Stimulated activated CD4-positive, alpha-beta T cell treated with anti-CD3 and anti-CD28 coated beads, TNF-alpha, amount 100 ng/mL, for 4 hours (primary cell): ENCODE measurements around the gene ARHGEF38.
"Not testable (repeated sequence)": the region's sequence is repeated elsewhere in the genome, so short reads cannot be mapped to it uniquely, and the experiment has no call there.

Source experiments
- DNase-seq, 3 experiments: peaks; one replicate each; pipeline ENCODE4 v3.0.0-alpha.2; 2020; ENCODE audit warnings: low read depth in 3 of 3

Gene ARHGEF38

DNA sequence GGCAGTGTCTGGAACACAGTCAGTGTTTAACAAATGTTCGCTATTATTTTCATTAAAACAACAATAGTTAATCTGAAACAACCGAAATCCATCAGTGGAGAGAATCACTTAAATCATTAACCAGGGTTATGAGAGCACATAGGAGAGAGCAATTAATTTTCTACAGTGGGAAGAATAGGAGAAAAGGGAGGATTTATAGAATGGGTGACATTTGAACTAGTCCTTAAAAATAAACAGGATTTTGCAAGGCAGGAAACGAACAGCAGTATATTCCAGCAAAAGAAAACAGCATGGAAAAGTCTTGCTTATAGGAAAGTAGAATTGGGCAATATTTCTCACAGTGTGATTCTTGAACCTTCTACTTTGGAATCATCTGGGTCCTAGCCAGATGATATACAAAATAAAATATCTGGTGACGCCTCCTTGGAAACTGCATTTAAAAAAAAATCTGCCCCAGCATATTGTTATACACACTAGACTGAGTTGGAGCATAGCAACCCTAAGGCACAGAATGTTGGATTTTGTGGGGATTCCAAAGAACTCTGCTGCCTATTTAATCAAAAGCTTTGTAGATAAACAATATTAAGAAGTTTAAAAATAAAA, 100.0 kb downstream of the ARHGEF38 start:
- DNase-seq = no peak

GRCh38 chr4:105657117-105657765, 104.8 kb downstream of the ARHGEF38 start:
- DNase-seq = no peak

- DNase-seq = no peak
Observed at GRCh38 chr4:105659190-105659589, 106.8 kb downstream of the ARHGEF38 start.

GRCh38 chr4:105661028-105661427, 108.6 kb downstream of the ARHGEF38 start:
- no peak for DNase-seq

GRCh38 chr4:105662935-105663675, 110.7 kb downstream of the ARHGEF38 start:
- no peak for DNase-seq

DNA sequence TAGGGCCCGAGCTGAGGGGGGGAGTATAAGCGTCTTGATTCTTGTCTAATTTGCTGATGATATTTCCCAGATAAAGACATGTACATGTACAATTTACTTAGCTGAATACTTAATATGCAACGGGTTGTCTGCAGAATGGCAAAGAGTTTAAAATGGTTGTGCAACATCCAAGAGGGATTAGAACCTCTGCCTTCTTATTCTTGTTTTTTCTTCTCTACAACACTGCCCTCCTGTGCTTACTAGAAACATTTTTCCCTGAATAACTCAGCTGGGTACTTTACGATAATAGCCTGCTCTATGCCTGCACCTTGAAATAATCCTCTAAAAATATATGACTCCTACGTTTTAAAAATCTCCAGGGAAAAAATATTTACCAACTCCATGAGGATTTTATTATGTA, 114.3 kb downstream of the ARHGEF38 start:
- DNase-seq = no peak

DNA sequence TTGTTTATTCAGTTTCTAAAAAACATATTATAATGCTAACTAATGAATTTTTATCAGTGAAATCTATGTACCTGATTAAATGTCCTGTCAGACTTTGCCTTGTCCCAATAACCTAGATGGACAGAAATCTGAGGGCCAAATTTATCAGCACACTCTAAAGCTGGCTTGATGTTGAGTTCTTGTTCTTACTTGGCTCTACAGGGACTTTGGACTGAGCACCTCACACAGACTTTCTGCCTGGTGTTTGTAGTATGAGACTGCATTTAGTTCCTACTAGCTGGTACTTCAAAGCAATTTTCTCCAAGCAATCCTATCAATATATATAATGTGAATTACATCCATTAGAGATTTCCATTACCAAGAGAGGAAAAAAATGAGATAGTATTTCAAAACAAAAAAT, 118.3 kb downstream of the ARHGEF38 start:
- DNase-seq = no peak

DNA sequence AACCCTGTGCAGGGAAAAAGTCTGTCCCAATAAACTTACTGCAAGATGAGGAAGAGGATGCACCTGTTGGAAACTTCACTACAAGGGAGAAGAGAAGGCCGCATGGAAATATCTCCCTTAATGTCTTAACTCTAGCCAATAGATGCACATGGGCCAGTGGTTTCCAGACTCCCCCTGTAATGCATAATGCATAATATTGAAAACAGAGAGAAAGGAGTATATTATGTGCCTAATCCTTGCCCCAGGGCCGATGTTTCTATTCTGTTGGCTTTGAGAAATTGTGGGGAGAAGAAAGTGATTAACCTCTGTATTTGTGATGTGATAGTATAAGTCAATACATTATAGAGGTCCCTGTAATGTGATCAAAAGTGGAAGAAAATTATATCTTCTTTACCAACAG, 118.9 kb downstream of the ARHGEF38 start:
- no peak for DNase-seq

GRCh38 chr4:105674011-105674410, 121.6 kb downstream of the ARHGEF38 start:
- no peak for DNase-seq

DNA sequence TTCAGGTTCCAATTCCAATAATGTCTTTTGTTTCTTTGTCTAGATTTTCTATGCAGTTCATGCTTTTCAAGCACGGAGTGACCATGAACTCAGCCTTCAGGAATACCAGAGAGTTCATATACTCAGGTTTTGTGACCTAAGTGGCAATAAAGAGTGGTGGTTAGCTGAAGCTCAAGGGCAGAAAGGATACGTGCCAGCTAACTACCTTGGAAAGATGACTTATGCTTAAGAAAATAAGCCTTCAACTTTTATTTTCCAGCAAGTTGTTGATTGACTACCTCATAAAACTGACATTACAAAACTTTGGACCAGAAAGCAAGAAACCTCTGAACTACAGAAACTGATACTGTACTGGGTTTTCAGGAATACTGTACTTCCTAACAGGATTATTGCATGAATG, 125.3 kb downstream of the ARHGEF38 start:
- no peak for DNase-seq

- no peak for DNase-seq
Observed at GRCh38 chr4:105679186-105679585, 126.8 kb downstream of the ARHGEF38 start.

DNA sequence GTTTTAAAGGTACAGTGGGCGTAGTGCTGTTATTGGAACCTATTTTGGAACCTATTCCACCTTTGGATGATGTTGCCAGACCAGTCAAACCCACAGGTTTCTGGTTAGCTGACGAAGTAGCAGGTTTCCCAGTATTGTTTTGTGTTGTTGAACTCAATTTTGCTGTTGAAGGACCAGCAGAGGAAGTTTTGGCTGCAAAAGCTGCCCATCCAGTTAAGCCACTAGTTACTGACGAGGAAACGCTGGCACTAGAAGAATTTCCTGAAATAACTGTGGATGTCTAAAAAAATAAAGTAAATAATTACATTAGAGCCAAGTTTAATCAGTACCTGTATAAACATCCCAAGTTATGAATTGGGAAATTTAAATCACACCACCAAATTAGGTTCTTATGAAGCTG, 130.6 kb downstream of the ARHGEF38 start:
- DNase-seq = no peak

GRCh38 chr4:105686571-105686970, 134.2 kb downstream of the ARHGEF38 start:
- no peak for DNase-seq

- DNase-seq = not testable (repeated sequence)
Observed at GRCh38 chr4:105694812-105695211, 142.4 kb downstream of the ARHGEF38 start.

DNA sequence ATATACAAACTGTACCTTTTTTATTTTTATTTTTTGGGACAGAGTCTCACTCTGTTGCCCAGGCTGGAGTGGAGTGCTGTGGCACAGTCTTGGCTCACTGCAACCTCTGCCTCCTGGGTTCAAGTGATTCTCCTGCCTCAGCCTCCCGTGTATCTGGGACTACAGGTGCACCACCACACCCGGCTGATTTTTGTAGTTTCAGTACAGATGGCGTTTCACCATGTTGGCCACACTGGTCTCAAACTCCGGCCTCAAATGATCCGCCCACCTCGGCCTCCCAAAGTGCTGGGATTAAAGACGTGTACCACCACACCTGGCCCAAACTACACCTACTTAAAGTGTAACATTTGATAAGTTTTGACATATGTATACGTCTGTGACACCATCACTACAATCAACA, 143.4 kb downstream of the ARHGEF38 start:
- not testable (repeated sequence) for DNase-seq

DNA sequence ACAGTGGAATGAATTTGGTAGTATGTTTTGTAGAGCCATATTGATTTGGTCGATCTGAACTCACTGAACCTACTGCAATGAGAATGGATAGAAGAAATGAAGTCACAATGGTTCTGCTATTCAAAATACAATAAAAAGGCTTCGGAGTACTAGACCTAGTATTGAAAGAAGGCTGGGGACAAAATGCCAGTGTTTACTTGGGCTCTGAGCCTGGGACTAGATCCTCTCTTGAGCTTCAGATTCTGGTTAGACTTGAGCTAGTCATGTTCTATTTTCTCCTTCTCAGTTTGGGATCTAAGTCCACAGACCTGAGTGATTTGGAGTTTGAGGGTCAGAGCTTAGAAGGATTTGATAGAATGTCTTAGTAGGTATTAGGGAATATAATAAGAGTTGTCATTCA, 146.2 kb downstream of the ARHGEF38 start:
- no peak for DNase-seq

DNA sequence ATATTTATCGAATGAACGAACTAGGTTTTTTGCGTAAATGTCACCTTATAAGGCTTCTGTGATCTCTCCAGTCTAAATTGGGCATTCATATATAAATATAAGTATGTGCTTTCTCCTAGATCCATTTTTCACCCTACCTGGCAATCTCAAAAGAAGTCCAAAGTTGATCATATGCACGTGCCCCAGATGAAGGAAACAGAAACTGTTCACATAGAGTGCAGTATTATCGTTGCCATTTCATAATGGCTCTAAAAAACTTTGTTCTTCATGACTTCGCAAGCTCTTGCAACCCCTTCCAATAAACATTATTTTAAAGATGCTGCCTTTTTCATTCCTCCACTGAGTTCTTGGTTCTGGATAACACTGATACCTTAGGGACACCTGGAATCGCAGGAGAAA, 155.4 kb downstream of the ARHGEF38 start:
- no peak for DNase-seq

DNA sequence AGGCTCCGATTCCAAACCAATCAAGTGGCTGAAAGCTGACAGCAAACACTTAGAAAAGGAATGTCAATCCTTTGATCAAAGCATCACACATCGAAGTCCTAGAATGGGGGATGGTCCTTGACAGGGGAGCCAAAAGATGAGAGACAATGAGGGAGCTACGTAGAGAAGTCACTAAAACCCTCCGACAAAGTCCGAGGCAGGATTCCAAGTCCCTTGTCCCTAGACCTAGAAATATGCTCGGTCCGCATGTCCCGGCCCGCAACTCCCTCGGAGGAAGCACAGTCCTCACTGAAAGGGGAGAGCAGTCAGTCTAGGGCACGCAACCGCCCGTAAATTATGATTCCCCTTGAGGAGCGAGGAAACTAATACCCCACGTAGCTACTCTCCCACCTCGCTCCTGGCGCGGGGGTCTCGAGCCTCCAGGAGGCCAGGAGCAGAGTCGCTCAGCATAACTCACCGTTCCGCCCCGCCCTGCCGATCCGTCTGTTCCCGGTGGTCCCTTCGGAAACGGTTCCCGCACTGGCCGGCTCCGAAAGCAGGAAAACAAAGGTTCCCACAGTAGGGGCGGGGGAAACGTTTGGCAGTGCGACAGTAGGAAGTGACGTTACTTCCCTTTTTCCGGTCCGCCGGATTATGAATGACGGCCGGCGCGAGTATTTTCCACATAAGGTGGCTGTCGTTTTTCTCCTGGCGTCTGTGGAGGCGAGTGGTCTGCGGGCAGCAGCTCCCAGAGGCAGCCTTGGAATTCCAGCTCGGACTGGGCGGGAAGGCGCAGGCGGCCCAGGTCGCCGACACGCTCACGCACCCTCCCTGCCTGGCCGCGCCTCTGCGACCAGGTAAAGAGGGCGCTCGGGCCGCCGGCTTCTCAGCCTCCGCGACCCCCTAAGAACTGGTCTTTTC, 156.0 kb downstream of the ARHGEF38 start, which contains the start of the genes GSTCD and INTS12:
GSTCD (plus strand) TSS at position 604 of the 900 bp plus-strand sequence. CDS start 8,830 bp downstream, outside the sequence.
INTS12 (minus strand) TSS at position 509 of the 900 bp plus-strand sequence. CDS start 8,684 bp downstream, outside the sequence.
- DNase-seq = peak; percentile 69 to 80 (median 78)

GRCh38 chr4:105709081-105709450, 156.6 kb downstream of the ARHGEF38 start:
- no peak for DNase-seq

- no peak for DNase-seq
Observed at GRCh38 chr4:105710012-105710600, 157.7 kb downstream of the ARHGEF38 start.

DNA sequence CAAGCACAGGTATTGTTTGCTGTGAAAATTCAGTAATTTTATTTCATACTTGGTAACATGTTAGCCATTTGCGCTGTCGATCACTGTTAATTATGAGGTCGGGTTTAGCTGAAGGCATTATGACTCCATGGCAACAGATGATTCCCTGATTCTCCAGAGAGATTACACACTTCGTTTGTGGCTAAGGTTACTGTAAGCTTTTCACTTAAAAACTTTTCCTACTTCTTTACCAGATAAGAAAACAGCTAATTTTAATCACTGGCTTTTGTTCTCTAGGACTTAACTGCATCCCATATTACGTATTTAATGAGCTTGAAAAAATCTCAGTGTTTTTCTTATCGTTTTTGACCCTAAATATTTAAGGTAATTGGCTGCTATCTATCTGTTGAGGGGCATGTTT, 158.3 kb downstream of the ARHGEF38 start:
- no peak for DNase-seq
